Right lobe of liver (tissue), 6 donors: ENCODE measurements around the gene PLCE1. TPM values are rescaled to one million over a fixed set of nuclear protein-coding genes. Genes with fewer than 3 reads are reported as not detected.
"Not testable (repeated sequence)": the region's sequence is repeated elsewhere in the genome, so short reads cannot be mapped to it uniquely, and the experiment has no call there.

ENCODE experiments used
- ATAC-seq, 4 donors: fragments of 200-7000 bp; cut with Tn5 transposase; one replicate each; pipeline ENCODE4 v1.9.1; 2020; ENCODE audit warnings: mild to moderate bottlenecking in 4 of 4, moderate library complexity in 4 of 4
- DNase-seq, 3 donors: peaks; one replicate each; pipeline ENCODE4 v3.0.0-alpha.2; 2020
- H3K27ac ChIP-seq, 3 donors: fragments of 200-600 bp; one replicate each; pipeline ENCODE4 v1.8.0; 2022
- H3K27me3 ChIP-seq, 2 donors: fragments of 200-600 bp; one replicate each; pipeline ENCODE4 v1.8.0; 2022
- H3K36me3 ChIP-seq, 4 donors: fragments of 200-600 bp; sonication (generic) in 1 of 4; one replicate each; pipeline versions ENCODE4 v1.5.1 to v1.8.0; 2017 to 2022; ENCODE audit warnings: control low read depth in 1 of 4
- H3K4me1 ChIP-seq, 4 donors: fragments of 200-600 bp; sonication (generic) in 1 of 4; one replicate each; pipeline versions ENCODE4 v1.5.1 to v1.8.0; 2017 to 2022; ENCODE audit warnings: control low read depth in 1 of 4
- H3K4me3 ChIP-seq, 3 donors: fragments of 200-600 bp; one replicate each; pipeline ENCODE4 v1.8.0; 2022
- H3K9me3 ChIP-seq, 4 donors: fragments of 200-600 bp; sonication (generic) in 1 of 4; one replicate each; pipeline versions ENCODE4 v1.5.1 to v1.8.0; 2017 to 2022; ENCODE audit warnings: control low read depth in 1 of 4
- CTCF ChIP-seq, 4 donors: fragments of 200-600 bp in 3 of 4; fragments of 450-650 bp in 1 of 4; IDR thresholded peaks; one replicate each; pipeline versions ENCODE4 v1.5.1 to v1.8.0; 2016 to 2022; ENCODE audit warnings: antibody characterized with exemption in 4 of 4, mild to moderate bottlenecking in 2 of 4
- POLR2A ChIP-seq: fragments of 450-650 bp; IDR thresholded peaks from one replicate; pipeline ENCODE4 v1.6.1; 2017; ENCODE audit warnings: antibody characterized with exemption, mild to moderate bottlenecking
- WGBS: methylation state at CpG from one replicate; pipeline ENCODE4 v1.1.6; 2018; ENCODE audit warnings: low coverage, low lambda C conversion rate; ENCODE audit not compliant: insufficient coverage; ENCODE audit errors: missing lambda C conversion rate; 5-methylcytosine and 5-hydroxymethylcytosine counted together
- intact Hi-C, 2 donors: fragments of 100-400 bp; cut with DNase I; formaldehyde crosslinking; loops; one replicate each; pipeline versions ENCODE4 v1.11.2 to v1.14.1; 2022
- total RNA-seq, 6 experiments: library from RNA; depleted of rRNA in 2 of 6; stranded (reverse); fragments of >200 nt in 2 of 6; fragmentation: NEBNext Ultra II Directional in 3 of 6; extraction: Animal tissue kit (Norgen Biotek cat#: 25700) in 3 of 6; gene quantifications; one replicate each; pipeline versions ENCODE4 v1.1.0 to v1.2.4, GENCODE V29; 2016 to 2023
- donor health status: DM: no; HTN: yes; CAD: no.
- donor health status: DM: no; HTN: no; CAD: no.
- donor health status: DM: no; HTN: no; CAD: no.
- donor health status: DM: no; HTN: yes; CAD: no.
- donor health status: DM: no; HTN: yes; CAD: no.

The PLCE1 gene
- total RNA-seq, 6 experiments from 2014 or later, result 0.24 to 0.95 (median 0.55) TPM

- 92% methylated on average over 6 of the region's 8 CpGs for WGBS
- Histone ChIP-seq H3K9me3 (no peaks in the 10 kb centered on the region), H3K36me3 (no peaks in the 10 kb centered on the region), H3K27ac (no peak overlapping the region), H3K27me3 (no peaks in the 10 kb centered on the region), H3K4me1 (no peaks in the 10 kb centered on the region), H3K4me3 (no peak overlapping the region)
- ATAC-seq (no peak), DNase-seq (no peak)
- TF ChIP-seq POLR2A (no peak), CTCF (IDR thresholded peaks at IDR 0.05) (no peak)
- intact Hi-C loops, result no loop called here
Measured at GRCh38 chr10:93954299-93954698, 39.4 kb upstream of the PLCE1 start.

GRCh38 chr10:93954726-93955363 lies 38.9 kb upstream of the PLCE1 start:
- DNase-seq, result no peak
- H3K36me3 ChIP-seq, result no peaks in the 10 kb centered on the region
- 85% methylated on average over 5 of the region's 5 CpGs for WGBS
- H3K27me3 ChIP-seq, result no peaks in the 10 kb centered on the region
- H3K27ac ChIP-seq, result no peak overlapping the region
- no peak overlapping the region for H3K4me3 ChIP-seq
- TF ChIP-seq CTCF (IDR thresholded peaks at IDR 0.05) (no peak), POLR2A (no peak)
- intact Hi-C loops, result no loop called here
- H3K4me1 ChIP-seq, result no peaks in the 10 kb centered on the region
- H3K9me3 ChIP-seq, result no peaks in the 10 kb centered on the region
- no peak for ATAC-seq

GRCh38 chr10:93958834-93959233 lies 34.9 kb upstream of the PLCE1 start:
- no peak overlapping the region for H3K4me3 ChIP-seq
- no peaks in the 10 kb centered on the region for H3K27me3 ChIP-seq
- TF ChIP-seq POLR2A, result no peak
- TF ChIP-seq CTCF (IDR thresholded peaks at IDR 0.05), result no peak
- 75% methylated on average over 3 of the region's 6 CpGs for WGBS
- H3K4me1 ChIP-seq, result no peaks in the 10 kb centered on the region
- no peak overlapping the region for H3K27ac ChIP-seq
- H3K9me3 ChIP-seq, result no peaks in the 10 kb centered on the region
- DNase-seq (no peak), ATAC-seq (no peak)
- intact Hi-C loops, result no loop called here
- no peaks in the 10 kb centered on the region for H3K36me3 ChIP-seq

GRCh38 chr10:93960988-93961387 lies 32.7 kb upstream of the PLCE1 start:
- 97% methylated on average over 5 of the region's 7 CpGs for WGBS

GRCh38 chr10:93962973-93963372 lies 30.8 kb upstream of the PLCE1 start:
- Histone ChIP-seq H3K9me3 (no peaks in the 10 kb centered on the region), H3K27ac (no peak overlapping the region), H3K4me3 (no peak overlapping the region), H3K27me3 (no peaks in the 10 kb centered on the region), H3K4me1 (no peaks in the 10 kb centered on the region), H3K36me3 (no peaks in the 10 kb centered on the region)
- intact Hi-C loops, result no loop called here
- DNase-seq, result no peak
- WGBS, result no CpG with 5 or more reads among the region's 1 CpG
- TF ChIP-seq POLR2A (no peak), CTCF (IDR thresholded peaks at IDR 0.05) (no peak)
- ATAC-seq, result no peak

More at GRCh38 chr10:93960988-93961387, 32.7 kb upstream of the PLCE1 start:
- ATAC-seq, H3K4me1 ChIP-seq, DNase-seq, H3K9me3 ChIP-seq, H3K36me3 ChIP-seq, H3K27me3 ChIP-seq, intact Hi-C loops, H3K4me3 ChIP-seq, H3K27ac ChIP-seq: not testable (repeated sequence)
